ENCODE results near the gene AVEN.

DNA sequence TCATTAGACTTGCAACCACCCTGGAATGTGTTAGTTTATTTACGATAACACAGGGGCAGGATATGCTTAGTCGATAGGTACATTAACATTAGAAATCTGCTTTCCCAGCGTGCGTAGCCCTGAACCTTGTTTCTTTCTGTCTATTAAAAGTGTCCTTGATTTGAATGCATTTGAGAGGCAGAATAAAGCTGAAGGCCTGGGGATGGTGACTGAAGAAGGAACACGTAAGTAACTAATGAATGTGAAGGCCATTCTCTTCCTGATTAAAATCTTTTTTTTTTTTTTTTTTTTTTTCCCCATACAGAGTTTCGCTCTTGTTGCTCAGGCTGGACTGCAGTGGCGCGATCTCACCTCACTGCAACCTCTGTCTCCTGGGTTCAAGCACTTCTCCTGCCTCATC is 213.6 kb downstream of the AVEN start:
- TF ChIP-seq, protein P1, sequence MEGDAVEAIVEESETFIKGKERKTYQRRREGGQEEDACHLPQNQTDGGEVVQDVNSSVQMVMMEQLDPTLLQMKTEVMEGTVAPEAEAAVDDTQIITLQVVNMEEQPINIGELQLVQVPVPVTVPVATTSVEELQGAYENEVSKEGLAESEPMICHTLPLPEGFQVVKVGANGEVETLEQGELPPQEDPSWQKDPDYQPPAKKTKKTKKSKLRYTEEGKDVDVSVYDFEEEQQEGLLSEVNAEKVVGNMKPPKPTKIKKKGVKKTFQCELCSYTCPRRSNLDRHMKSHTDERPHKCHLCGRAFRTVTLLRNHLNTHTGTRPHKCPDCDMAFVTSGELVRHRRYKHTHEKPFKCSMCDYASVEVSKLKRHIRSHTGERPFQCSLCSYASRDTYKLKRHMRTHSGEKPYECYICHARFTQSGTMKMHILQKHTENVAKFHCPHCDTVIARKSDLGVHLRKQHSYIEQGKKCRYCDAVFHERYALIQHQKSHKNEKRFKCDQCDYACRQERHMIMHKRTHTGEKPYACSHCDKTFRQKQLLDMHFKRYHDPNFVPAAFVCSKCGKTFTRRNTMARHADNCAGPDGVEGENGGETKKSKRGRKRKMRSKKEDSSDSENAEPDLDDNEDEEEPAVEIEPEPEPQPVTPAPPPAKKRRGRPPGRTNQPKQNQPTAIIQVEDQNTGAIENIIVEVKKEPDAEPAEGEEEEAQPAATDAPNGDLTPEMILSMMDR (conservative IDR thresholded peaks at IDR 0.05; ENCODE audit: low read depth, low read length), result no peak
- TF ChIP-seq NFE2L2 (IDR thresholded peaks at IDR 0.05; ENCODE audit: low read depth, low read length) (no peak), SMC3 (IDR thresholded peaks at IDR 0.05; ENCODE audit: low read depth, low read length) (no peak), MXI1 (IDR thresholded peaks at IDR 0.05; ENCODE audit: borderline replicate concordance, low read depth, low read length) (no peak), CHD1 (IDR thresholded peaks at IDR 0.05; ENCODE audit: low read depth, low read length) (no peak), CEBPB (IDR thresholded peaks at IDR 0.05; ENCODE audit: low read depth, low read length) (no peak), POLR2A (IDR thresholded peaks at IDR 0.05; ENCODE audit: low read depth, low read length) (no peak), FOS (IDR thresholded peaks at IDR 0.05; ENCODE audit: low read depth, low read length) (no peak), MAZ (IDR thresholded peaks at IDR 0.05; ENCODE audit: borderline replicate concordance, low read depth, low read length) (no peak), RCOR1 (IDR thresholded peaks at IDR 0.05; ENCODE audit: insufficient replicate concordance, low read length) (no peak)
- TF ChIP-seq, protein P2, sequence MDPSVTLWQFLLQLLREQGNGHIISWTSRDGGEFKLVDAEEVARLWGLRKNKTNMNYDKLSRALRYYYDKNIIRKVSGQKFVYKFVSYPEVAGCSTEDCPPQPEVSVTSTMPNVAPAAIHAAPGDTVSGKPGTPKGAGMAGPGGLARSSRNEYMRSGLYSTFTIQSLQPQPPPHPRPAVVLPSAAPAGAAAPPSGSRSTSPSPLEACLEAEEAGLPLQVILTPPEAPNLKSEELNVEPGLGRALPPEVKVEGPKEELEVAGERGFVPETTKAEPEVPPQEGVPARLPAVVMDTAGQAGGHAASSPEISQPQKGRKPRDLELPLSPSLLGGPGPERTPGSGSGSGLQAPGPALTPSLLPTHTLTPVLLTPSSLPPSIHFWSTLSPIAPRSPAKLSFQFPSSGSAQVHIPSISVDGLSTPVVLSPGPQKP (IDR thresholded peaks at IDR 0.05; ENCODE audit: borderline replicate concordance, low read depth, low read length), result no peak

All from IMR-90 (cell line).